ENCODE data around the gene OMP.

OMP gene

DNA sequence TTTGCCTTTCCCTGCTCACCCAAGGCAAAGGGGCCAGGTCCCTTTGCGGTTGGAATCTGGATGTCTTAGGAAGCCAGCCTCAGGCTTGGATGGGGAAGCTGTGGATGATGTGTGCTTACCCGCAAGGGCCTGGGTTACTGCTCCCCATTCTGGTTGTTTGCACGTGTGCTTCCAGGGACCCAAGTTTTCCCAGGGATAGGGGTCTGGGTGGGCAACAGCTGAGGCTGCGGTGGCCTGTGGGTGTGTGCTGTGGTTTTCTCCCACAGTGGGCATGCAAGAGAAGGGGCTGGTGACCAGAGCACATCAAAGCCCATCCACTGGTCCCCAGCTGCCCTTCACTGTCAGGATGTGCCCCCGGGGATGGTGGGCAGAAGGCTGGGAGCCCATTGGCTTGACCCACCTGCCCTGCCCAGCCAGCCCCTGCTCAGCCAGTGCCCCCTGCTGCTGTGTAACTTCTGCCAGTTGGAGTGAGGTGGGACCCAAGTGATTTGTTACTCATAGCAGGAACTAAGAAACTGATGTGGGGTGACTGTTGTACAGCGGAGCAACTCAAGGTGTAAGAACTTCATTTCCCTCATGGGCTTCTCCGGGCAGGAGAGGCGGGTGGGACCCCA is 32.6 kb upstream of the OMP start:
- DNase-seq: no peak

DNA sequence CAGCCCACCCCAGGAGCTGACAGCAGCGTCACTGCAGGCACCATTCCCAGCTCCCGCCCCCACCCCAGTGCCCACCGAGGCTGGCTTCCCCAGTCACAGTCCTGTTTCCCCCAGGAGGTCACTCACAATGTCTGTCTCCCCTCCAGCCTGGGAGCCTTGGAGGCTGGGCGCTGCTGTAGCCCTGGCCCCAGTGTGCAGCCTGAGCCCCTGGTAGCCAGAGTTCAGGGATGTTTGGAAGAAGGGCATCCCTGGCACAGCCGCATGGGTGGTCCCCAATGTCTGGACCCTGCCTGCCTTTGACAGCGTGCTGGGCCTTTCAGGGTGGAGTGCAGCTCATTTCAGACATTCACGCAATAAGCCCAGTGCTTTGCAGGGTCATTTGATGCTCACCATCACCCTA is 31.6 kb upstream of the OMP start:
- no peak for DNase-seq

DNA sequence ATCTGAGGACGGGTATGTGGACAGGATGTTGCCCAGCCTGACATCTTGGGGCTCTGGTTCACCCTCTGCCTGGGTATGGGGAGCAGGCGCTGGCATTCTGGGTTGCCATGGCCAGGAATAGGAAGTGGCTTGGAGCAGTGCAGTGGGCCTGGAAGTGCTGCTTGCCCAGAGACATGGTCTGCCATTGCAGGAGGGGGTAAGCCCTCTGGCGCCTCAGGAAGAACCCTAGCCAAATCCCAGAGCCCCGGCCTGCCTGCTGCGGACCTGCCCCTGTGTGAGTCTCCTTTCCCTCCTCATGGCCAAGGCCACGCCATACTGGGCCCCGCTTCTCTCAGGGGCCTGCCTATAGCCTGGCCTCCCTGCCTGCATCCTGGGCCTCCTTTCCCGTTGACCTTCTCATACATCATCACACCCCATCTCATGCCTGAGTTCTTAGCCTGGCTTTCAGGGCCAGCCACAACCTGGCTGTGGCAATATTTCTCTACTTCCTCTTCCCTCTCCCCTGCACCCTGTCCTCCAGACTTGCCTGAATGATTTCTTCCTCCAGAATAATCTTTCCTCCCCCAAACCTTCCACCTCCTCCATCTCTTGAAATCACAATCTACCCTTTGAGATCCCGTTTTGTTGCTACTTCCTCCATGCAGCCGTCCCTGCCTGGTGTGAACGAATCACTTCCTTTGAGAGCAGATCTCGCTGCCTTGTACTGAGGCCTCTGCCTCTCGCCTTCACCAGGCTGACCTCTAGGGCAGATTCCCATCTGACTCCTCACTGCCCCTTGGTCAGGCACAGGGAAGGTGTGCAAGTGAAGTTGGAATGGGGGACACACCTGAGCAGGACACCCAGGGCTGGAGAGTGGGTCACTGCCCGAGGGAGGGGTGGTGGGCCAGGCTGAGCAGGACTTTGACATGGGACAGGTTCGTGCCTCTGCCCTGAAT is 30.7 kb upstream of the OMP start:
- no peak for DNase-seq

DNA sequence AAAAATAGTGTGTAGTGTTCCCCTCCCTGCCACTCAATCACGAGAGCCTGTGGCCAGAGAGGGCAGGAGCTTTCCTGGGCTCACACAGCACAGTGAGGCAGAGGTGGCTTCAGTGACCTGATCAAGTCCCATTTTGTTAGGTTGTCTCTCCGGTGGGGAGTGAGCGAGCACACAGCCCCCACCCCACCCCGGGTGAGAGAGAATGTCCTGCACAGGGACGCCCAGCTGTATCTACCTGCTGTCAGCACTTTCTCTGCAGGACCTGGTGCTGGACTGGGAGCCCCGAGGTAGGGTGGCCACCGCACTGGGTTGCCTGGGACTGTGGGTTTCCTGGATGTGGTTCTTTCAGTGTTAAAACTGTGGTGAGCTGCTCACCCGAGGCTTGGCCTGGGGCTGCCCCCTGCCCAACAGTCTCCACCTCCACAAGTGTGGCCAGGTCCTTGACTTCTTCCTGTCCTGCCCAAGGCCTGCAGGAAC is 29.8 kb upstream of the OMP start:
- DNase-seq: no peak

DNA sequence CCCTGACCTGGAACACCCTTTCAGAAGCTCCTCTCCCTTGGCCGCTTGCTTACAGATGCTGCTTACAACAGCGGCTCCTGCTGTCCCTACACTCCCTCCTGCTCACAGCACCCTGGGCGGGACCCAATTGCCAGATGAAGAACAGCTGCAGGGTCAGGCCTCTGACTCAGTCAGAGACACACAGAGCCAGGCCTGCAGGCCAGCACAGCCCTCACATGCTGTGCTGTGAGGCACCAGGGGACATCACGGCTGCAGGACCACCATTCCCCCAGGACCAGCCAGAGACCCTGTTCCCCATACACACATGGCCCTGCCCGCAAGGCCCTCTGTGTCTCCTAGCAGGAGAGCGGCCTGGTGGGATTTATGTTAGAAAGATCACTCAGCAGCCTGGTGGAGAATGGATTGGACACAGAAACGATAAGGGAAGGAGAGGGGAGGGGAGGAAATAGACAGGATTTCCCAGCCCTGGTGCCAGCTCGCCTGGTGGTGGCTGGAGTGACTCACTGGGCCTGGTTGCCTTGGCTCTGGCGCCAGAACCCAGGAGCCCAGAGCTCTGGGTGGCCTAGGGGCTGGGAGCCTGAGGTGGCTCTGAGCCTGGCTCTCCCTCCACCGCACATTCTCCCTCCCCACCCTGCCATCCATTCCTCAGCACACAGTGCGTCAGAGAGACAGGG is 29.2 kb upstream of the OMP start:
- DNase-seq: peak; percentile 87

DNA sequence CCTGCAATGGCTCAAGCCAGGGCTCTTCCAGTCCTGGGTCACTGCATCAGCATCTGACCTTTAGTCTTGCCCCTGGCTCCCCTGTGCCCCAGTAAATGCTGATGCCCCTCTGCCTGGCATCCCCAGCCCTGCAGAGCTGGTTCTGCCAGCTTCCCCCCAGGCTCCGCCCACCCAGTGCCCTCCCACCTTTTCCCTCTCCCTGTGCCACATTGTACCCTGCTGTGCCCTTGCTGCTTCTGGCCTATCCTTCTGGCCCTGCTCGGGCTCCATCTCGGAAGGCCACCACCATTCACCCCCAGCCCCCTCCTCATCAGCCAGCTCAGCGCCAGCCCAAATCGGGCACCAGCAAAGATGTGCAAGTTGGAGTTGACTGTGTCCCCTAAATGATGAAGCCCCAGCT is 28.4 kb upstream of the OMP start:
- no peak for DNase-seq

DNA sequence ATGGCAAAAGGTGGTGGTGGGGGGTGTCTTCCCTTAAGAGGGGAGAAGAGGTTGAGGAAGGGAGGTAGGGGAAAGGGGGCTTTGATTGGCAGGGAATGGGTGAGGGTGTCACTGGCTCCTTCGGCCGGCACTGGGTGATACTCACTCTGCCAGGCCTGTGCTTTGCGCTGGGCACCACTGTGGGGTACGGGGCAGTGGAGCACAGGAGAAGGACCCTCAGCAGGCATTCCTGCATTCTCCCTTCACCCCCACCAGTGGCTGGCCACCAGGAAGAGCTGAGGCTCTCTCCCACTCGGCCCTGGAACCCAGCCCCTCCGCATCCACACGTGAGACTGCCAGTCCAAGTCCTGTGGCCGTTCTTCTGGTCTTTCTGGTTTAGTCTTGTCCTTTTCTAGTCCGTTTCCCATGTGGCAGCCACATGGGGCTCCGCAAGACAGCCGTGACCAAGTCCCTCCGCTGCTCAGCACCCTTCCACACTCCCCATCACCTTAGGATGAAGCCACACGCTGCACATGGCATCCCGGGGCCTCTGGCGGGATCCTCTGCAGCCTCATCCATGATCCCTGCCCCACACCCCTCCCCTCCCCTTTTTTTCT is 27.9 kb upstream of the OMP start:
- DNase-seq: no peak

DNA sequence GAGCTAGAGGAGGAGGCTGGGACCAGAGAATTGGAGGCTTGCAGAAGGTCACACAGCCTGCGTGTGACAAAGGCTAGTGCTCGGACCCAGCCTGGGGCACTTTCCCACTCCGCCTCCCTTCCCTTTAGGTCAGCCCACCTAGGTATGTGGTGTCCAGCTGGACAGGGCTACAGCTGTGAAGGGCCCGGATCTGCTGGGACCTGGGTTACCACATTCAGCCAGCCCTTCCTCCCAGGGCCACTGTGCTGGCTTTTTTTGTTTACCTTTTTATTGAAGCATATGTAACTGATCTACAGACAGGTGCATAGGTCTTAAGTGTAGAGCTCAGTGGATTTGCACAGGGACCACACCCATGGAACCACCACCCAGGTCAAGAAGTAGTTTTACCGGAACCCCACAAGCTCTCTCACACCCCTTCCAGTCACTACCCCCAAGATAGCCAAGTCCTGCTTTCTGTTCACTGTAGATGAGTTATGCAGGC is 27.2 kb upstream of the OMP start:
- no peak for DNase-seq

DNA sequence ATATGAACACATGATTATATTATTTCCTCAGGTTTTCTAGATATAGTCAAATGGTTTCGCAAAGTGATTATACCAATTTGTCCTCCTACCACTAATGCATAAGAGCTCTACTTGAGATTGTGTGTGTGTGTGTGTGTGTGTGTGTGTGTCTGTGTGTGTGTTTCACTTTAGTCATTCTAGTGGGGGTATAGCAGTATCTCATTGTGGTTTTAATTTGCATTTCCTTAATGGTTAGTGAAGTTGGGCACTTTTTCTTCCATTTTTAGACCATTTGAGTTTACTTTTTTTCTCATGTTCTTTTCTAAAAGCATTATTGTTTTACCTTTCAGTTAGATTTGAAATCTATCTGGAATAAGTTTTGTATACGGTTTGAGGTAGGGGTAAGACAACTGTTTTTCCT is 23.0 kb upstream of the OMP start:
- no peak for DNase-seq

DNA sequence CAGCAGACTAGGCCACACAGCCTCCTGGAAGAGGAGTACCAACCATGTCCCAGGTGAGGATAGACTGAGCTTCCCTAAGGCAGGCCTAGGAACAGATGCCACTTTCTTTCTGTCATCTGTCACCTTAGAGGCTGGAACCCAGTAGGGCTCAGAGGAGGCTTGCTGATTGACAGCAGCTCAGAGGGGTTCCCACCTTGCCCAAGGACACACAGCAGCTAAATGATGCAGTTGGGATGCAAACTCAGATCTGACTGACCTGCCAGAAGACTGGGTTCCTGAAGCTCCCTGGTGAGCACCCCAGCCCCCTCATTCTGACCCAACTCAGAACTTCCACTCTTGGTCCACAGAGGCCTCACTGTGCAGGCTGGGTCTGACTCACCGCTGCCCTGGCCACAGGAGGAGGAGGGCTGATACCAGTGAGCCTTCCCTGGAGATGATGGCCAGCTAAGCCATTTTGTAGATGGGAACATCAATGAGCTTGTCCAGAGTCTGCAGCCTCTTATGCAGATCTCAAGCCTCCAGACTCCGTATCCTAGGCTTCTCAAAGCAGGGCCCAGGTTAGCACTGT is 21.9 kb upstream of the OMP start:
- DNase-seq: peak; percentile 14

DNA sequence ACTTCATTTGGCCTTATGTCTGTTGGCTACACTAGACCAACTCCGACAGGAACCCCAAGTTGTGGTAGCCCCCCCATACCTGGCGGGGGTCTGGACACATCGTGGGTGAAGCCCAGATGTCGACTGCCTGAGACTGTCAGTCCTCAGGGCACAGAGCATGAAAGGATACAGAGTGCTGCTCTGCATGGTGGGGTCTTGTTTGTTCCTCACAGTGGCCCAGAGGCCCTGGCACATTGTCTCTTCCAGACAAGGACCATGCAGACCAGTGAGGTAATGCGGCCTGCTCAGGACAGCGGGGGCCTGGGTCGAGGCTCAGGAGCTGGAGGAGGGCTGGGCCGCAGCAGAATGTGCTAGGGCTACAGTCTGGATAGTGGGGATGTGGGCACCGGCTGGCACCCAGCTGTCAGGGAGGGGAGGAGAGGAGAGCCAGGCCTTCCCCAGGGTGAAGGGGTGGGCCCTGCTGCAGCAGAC is 21.2 kb upstream of the OMP start:
- peak; percentile 7 for DNase-seq

DNA sequence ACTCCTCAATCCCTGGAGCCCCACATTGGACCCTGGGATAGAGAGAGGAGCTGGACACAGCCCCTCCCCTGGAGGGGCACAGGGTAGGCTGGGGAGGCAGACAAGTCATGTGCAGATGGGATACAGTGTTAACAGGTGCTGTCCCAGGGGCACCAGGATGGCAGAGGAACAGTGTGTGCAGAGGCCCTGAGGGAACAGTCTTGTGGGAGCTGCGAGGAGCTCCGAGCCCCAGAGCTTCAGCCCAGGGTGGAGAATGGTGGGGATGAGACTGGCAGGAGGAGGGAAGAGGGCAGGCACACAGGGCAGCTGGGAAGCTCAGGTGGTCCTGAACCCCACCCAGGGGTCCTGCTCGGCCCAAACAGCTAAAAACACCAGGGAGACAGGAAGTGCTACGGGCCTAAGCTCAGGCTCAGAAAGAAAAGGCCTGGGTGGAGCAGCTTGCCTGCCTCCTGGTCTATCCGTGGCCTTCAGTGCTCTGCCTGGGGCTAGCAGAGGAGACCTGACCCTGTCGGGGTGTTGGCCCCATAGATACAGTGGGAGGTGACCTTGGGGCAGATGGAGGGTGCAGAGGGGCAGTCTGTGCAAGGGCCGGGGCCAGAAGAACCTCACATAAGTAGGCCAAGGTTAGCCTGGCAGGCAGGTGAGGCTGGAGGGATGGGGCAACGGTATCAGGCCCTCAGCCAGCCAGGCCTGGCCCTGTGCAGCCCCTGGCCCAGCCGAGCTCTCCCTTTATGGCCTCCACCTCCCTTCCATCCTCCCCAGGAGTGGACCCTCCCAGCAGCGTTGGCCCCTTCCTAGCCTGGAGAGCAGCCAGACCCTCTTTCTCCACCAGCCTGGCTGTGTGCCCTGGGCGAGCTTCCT is 20.4 kb upstream of the OMP start:
- DNase-seq: peak; percentile 23

DNA sequence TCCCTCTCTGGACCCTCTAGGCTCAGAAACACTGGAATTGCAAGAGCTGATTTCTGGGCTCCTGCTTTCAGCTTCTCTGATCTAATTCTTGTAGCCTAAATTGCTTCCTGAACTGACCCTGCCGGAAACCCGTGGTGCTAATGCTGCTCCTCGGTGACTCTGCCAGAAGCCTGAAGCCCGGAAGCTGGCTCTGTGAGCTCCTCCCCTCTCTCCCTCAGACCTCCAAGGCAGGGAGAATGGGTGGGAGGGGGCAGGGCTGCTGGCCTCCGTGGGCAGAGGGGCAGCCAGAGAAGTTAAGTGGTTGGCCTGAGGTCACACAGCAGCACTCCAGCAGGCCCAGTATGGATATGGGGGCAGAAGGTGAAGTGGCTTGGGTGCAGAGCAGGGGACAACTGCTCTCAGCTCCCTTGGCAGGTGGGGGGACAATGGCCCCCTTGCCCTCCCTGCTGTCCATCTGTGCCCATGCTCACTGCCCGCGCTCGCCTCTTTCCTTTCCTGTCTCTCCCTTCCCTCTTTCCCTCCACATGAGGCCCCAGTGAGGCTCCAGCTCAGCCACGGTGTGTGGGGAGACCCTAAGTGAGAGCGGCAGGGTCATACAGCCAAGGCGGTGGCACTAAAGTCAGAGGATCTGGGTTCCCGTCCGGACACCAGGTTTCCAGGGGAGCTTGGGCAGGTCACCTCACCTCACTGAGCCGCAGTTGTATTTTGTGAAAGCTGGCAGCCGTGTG is 19.6 kb upstream of the OMP start:
- peak; percentile 47 for DNase-seq

DNA sequence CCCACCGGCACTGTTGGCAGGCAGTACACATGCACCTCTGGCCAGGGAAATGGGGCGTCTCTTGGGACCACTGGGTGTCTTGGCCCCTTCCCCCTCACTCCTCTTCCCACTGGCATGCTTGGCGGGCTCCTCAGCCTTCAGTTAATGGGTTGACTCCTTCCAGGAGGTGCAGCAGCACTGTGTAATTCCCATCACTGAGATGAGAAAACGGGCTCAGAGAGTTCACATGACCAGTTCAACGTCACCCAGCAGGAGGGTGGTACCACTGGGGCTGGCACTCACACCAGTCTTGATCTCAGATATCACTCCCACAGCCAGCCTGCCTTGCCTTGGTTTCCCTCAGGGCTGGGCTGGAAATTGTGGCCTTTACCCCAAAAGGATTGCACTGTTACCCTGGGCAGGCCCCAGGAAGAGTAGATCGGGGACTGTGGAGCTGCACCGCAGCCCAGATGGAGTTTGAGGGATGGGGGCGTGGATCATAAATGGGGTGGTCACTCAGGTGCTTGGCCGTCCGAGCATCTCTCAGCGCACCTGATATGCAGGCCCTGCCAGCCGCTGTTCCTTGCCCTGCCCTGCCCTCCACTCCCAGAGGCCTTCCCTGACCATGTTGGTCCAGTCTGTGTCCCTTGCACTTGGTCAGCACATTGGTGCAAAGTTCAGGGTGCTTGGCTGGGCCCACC is 18.9 kb upstream of the OMP start:
- peak; percentile 16 for DNase-seq

DNA sequence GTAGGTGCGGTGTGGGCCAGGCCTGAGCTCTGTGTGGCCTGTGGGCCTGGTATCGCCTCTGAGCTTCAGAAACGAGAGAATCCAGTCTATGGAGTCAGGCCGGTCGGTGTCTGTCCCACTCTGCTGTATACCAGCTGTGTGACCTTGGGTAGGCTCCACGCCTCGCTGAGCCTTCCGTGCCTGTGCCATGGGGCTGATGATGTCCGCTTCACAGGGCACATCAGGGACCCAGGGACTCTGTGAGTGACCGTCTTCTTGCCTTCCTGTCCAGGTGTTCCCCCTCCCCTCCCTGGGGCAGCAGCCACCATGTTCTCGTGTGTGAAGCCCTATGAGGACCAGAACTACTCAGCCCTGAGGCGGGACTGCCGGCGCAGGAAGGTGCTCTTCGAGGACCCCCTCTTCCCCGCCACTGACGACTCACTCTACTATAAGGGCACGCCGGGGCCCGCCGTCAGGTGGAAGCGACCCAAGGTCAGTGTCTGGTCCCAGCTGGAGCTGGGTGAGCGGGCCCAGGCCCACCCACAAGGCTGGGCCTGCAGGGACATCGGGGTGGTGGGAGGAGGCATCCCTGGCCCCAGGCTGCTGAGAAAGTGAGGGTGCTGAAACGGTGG is 18.0 kb upstream of the OMP start:
- peak; percentile 23 for DNase-seq

DNA sequence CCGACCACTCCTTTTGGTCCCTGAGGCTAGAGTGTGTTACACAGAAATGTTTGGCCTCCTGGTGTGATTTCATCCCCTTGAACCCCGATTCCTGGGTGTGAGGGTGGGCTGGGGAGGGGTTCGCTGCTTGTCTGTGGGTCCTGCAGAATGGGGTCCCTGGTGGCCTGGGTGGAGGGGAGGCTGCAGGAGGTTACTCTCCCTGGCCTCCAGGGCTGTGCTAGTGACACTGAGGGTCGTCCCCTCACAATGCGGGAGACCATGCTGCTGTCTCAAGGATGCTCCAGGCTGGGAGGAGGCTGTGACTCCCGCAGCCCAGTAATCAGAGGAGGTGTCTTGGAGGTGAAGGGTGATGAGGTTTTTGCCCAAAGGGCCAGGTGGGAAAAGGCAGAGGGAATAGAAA is 17.0 kb upstream of the OMP start:
- peak; percentile 6 for DNase-seq

DNA sequence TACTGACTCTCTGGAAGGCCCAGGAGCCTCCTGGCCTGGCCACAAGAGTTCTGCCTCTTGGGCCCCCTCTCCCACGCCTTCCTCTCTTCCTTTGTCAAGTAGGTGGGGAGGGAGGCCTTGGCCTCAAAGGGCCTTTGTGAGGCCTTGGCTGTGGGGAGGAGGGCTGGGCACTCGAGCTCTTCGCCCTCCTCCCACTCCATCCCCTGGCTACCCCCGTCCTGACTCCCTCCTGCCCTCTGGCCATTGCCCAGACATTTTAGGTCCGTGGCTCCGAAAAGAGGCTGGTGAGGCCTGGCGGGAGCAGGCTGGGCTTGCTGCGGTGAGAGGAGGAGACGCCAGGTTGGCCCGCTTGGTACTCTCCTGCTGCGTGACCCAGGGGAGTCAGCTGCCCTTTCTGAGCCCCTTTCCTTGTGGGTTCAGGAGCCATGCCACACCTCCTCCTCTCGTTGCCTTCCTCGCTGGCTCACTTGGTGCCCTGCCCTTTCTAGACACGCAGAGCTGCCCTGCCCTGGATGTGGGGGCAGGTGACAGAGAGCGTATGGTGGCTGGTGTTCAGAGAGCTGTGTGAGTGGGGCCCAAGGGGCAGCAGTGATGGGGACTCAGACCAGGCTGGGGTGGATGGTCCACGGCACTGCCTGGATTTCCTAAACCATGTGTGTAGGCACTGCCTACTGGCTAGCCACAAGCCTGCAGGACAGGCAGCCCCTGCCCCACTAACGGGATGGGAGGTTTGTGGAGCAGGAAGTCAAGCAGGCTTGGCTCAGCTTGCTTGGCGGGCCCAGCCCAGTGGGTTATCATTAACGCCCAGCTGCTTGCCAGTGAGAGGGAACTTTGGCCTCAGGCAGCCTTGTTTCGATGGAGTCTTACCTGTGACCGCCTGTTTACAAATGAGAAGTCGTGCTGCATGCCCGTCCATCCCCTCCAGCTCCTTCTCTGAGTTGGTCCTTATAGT is 15.8 kb upstream of the OMP start:
- peak; percentile 17 for DNase-seq

DNA sequence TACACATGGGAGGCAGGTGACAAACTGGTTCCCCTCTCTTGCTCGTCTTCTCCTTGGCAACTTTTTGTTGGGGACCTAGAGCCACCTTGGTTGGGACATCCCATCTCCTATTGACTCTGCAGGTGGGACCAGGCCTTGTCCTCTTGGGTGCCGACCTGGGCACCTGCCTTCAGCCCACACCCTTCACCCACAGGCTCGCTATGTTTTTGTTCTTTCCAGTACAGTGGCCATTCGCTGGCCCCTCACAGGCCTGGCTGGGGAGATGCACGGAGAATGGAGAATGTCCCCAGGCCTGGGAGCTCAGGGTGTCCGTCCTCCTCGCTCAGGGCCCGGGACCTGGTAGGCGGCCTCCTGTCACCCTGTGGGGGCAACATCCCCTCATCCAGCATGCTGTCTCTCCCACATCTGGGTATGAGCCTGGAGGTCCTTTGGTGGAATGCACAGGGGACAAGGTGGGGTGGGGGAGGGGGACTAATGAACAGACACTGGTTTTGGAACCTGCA is 14.9 kb upstream of the OMP start:
- DNase-seq: no peak
